ENCODE measurements around the gene ADM. TPM values are rescaled to one million over a fixed set of nuclear protein-coding genes. Genes with fewer than 3 reads are reported as not detected.

Gene ADM
- total RNA-seq: 1 to 10 TPM; 4.1 to 8.4 (median 7.0) TPM
- polyA plus RNA-seq: 10 to 100 TPM; 10.8 to 20.0 TPM

- peak; percentile 18 to 47 (median 39) for TF ChIP-seq CTCF (IDR thresholded peaks at IDR 0.05)
- peak; percentile 70 to 87 (median 84) for DNase-seq
- intact Hi-C loops (cut with DNase I): loop anchor here in 2 of 3 donors (5.0 kb wide), 2 partner anchors 92 to 97 kb away; no protein-coding TSS in a partner anchor
- H3K27me3 ChIP-seq: no peaks in the 10 kb centered on the region
- 1 to 2% methylated on average over 43 to 48 of the region's 48 CpGs for WGBS, 2 donors
- peaks cover 6 to 40% (median 15%) of the 10 kb centered on the region in 3 donors for H3K4me1 ChIP-seq
- peak; percentile 47 to 58 (median 54) for ATAC-seq
- peak within 1 kb of the TSS; percentile 54 to 94 (median 81) for H3K27ac ChIP-seq
- no peaks in the 10 kb centered on the region for H3K9me3 ChIP-seq
- peak within 1 kb of the TSS; percentile 40 to 84 (median 53) for H3K4me3 ChIP-seq
- no peaks in the 10 kb centered on the region for H3K36me3 ChIP-seq
- no peak for FAIRE-seq
These were observed at the start of gene ADM for GRCh38 chr11:10304495-10305261. TSS of gene ADM (plus strand) at chr11:10305073. CDS start at chr11:10305701, 628 bp downstream.

- WGBS, 2 donors: 63 to 66% methylated on average over 3 of the region's 3 CpGs
These were observed 49.3 kb upstream of the ADM start for GRCh38 chr11:10255388-10256125.

GRCh38 chr11:10257478-10257877, 47.4 kb upstream of the ADM start:
- DNase-seq: no peak
- ATAC-seq: no peak
- FAIRE-seq: no peak
- no peak overlapping the region for H3K4me3 ChIP-seq
- H3K36me3 ChIP-seq: no peaks in the 10 kb centered on the region
- H3K9me3 ChIP-seq: no peaks in the 10 kb centered on the region
- intact Hi-C loops (cut with DNase I): no loop called here
- H3K4me1 ChIP-seq: peaks cover 0 to 5% (median 4%) of the 10 kb centered on the region in 3 donors
- WGBS, 2 donors: 93 to 94% methylated on average over 4 of the region's 4 CpGs
- no peak for TF ChIP-seq CTCF (IDR thresholded peaks at IDR 0.05)
- no peaks in the 10 kb centered on the region for H3K27me3 ChIP-seq
- no peak overlapping the region for H3K27ac ChIP-seq

More at GRCh38 chr11:10255388-10256125, 49.3 kb upstream of the ADM start:
- peaks cover 0 to 5% (median 4%) of the 10 kb centered on the region in 3 donors for H3K4me1 ChIP-seq
- H3K36me3 ChIP-seq: no peaks in the 10 kb centered on the region
- DNase-seq (no peak), ATAC-seq (no peak), FAIRE-seq (peak; percentile 79)
- no peak overlapping the region for H3K4me3 ChIP-seq
- H3K9me3 ChIP-seq: no peaks in the 10 kb centered on the region
- intact Hi-C loops (cut with DNase I): no loop called here
- no peak for TF ChIP-seq CTCF (IDR thresholded peaks at IDR 0.05)
- no peak overlapping the region for H3K27ac ChIP-seq
- H3K27me3 ChIP-seq: no peaks in the 10 kb centered on the region

- Histone ChIP-seq H3K4me3 (no peak overlapping the region), H3K36me3 (no peaks in the 10 kb centered on the region), H3K9me3 (no peaks in the 10 kb centered on the region), H3K27ac (no peak overlapping the region), H3K4me1 (peaks cover 0 to 4% (median 0%) of the 10 kb centered on the region in 3 donors), H3K27me3 (no peaks in the 10 kb centered on the region)
- ATAC-seq: no peak
- intact Hi-C loops (cut with DNase I): no loop called here
- no peak for DNase-seq
- TF ChIP-seq CTCF (IDR thresholded peaks at IDR 0.05): no peak
- FAIRE-seq: no peak
These were observed 43.1 kb upstream of the ADM start for GRCh38 chr11:10261821-10262220.

All from pancreas (tissue), 10 donors.